PC-9 (cell line): ENCODE measurements around the gene RNF151. TPM values are rescaled to one million over a fixed set of nuclear protein-coding genes. Genes with fewer than 3 reads are reported as not detected.

ENCODE experiments used
- BruUV-seq: library from RNA; stranded (reverse); fragments of 400-500 nt; replicated peaks from 2 replicates; lab custom pipeline; 2021; lab: Mats Ljungman, UMichigan
- CTCF ChIA-PET: fragments of 300-600 bp; sonication (Branson Sonifier 250); formaldehyde crosslinking; loops from one replicate; lab custom pipeline; 2022; ENCODE audit warnings: antibody characterized with exemption; lab: Charles Lee
- POLR2A ChIA-PET: fragments of 300-600 bp; sonication (Branson Sonifier 250); formaldehyde crosslinking; loops from one replicate; lab custom pipeline; 2022; ENCODE audit warnings: antibody characterized with exemption; ENCODE audit not compliant: unreplicated experiment; lab: Charles Lee
- DNase-seq, 2 experiments: peaks; one replicate each; pipeline versions ENCODE4 v3.0.0 to v3.0.0-alpha.2; 2015 to 2022; ENCODE audit warnings: mixed read lengths in 1 of 2
- H2AFZ ChIP-seq: fragments of 200-600 bp; sonication (generic); 2 replicates; pipeline ENCODE4 v1.8.1; 2017; ENCODE audit warnings: antibody characterized with exemption
- H3F3A ChIP-seq: fragments of 200-600 bp; sonication (generic); 2 replicates; pipeline ENCODE4 v1.8.1; 2017; ENCODE audit warnings: antibody characterized with exemption, mild to moderate bottlenecking, low read depth; ENCODE audit not compliant: insufficient read depth
- H3K27ac ChIP-seq: fragments of 200-600 bp; sonication (generic); 2 replicates; pipeline ENCODE4 v1.6.1; 2016; ENCODE audit warnings: mixed run types
- H3K27me3 ChIP-seq: fragments of 200-600 bp; sonication (generic); 2 replicates; pipeline ENCODE4 v1.6.1; 2016; ENCODE audit warnings: low read depth, mixed run types; ENCODE audit not compliant: insufficient read depth
- H3K36me3 ChIP-seq: fragments of 200-600 bp; sonication (generic); 2 replicates; pipeline ENCODE4 v1.6.1; 2016; ENCODE audit warnings: low read depth, mixed run types
- H3K4me1 ChIP-seq: fragments of 200-600 bp; sonication (generic); replicated peaks from 2 replicates; pipeline ENCODE4 v1.6.1; 2016; ENCODE audit warnings: mixed run types; ENCODE audit not compliant: insufficient read depth
- H3K4me2 ChIP-seq: fragments of 200-600 bp; sonication (generic); 2 replicates; pipeline ENCODE4 v1.6.1; 2017; ENCODE audit warnings: mixed run types
- H3K4me3 ChIP-seq: fragments of 200-600 bp; sonication (generic); 2 replicates; pipeline ENCODE4 v1.6.1; 2016; ENCODE audit warnings: mixed run types
- H3K79me2 ChIP-seq: fragments of 200-600 bp; sonication (generic); 2 replicates; pipeline ENCODE4 v1.6.1; 2017; ENCODE audit warnings: low read depth, mixed run types
- H3K9me2 ChIP-seq: fragments of 200-600 bp; sonication (generic); 2 replicates; pipeline ENCODE4 v1.8.1; 2017; ENCODE audit warnings: mild to moderate bottlenecking; ENCODE audit not compliant: insufficient read depth
- H3K9me3 ChIP-seq: fragments of 200-600 bp; sonication (generic); 2 replicates; pipeline ENCODE4 v1.8.1; 2016; ENCODE audit warnings: low read depth; ENCODE audit not compliant: insufficient read depth
- H4K20me1 ChIP-seq: fragments of 200-600 bp; sonication (generic); 2 replicates; pipeline ENCODE4 v1.8.1; 2017; ENCODE audit not compliant: insufficient read depth
- CTCF ChIP-seq: fragments of 200-600 bp; sonication (generic); conservative IDR thresholded peaks from 2 replicates; pipeline ENCODE4 v1.6.1; 2017; ENCODE audit warnings: mixed run types, antibody characterized with exemption, mild to moderate bottlenecking, moderate library complexity
- EZH2 ChIP-seq: fragments of 200-600 bp; sonication (generic); IDR thresholded peaks from 2 replicates; pipeline ENCODE4 v1.8.0; 2017; ENCODE audit warnings: antibody characterized with exemption, low read depth
- intact Hi-C: fragments of 100-400 bp; cut with micrococcal nuclease; formaldehyde crosslinking; loops from one replicate; pipeline ENCODE4 v1.10.0; 2022; ENCODE audit not compliant: unreplicated experiment
- total RNA-seq: library from RNA; stranded (reverse); gene quantifications from 2 replicates; pipeline ENCODE4 v1.2.3, GENCODE V29; 2021

Gene RNF151
- total RNA-seq, 1 experiment from 2014 or later, result not detected

- H3F3A ChIP-seq, result peaks cover under 1% of the 10 kb centered on the region; the same call in 1 of the 2 replicates
- H3K36me3 ChIP-seq, result no peaks in the 10 kb centered on the region
- no peak overlapping the region for H3K4me2 ChIP-seq
- TF ChIP-seq CTCF, result no peak
- TF ChIP-seq EZH2, result no peak
- H3K79me2 ChIP-seq, result no peaks in the 10 kb centered on the region
- ChIA-PET POLR2A (no interaction called here), CTCF (interaction anchor here (0.5 to 0.7 kb wide), 2 partner anchors 8 to 84 kb away, joined by 3 to 6 read pairs; no protein-coding TSS in a partner anchor)
- H3K27me3 ChIP-seq, result no peaks in the 10 kb centered on the region
- no peak overlapping the region for H3K27ac ChIP-seq
- H4K20me1 ChIP-seq, result no peaks in the 10 kb centered on the region
- no peaks in the 10 kb centered on the region for H3K4me1 ChIP-seq
- intact Hi-C loops, result no loop called here
- H3K9me3 ChIP-seq, result no peaks in the 10 kb centered on the region
- no TSS peak for BruUV-seq
- no peak overlapping the region for H3K4me3 ChIP-seq
- H3K9me2 ChIP-seq, result no peaks in the 10 kb centered on the region
- DNase-seq, result no peak
- H2AFZ ChIP-seq, result no peak overlapping the region
Measured at GRCh38 chr16:1949507-1949906, 17.1 kb upstream of the RNF151 start.

DNA sequence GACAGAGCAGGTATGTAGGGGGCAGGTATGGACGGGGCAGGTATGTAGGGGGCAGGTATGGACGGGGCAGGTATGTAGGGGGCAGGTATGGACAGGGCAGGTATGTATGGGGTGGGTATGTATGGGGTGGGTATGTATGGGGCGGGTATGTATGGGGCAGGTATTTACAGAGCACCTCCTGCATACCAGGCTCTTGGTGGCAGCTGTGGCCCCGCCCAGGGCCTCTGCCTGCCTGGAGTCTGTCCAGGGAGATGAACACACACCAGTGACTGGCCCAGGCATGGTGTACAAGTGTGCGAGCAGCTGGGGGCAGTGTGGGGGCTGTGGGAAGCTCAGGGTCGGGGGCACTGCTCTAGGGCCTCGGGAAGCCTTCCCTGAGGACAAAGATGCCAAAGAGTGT is 16.6 kb upstream of the RNF151 start:
- no peaks in the 10 kb centered on the region for H3K4me1 ChIP-seq
- CTCF ChIA-PET, result no interaction called here
- no peak overlapping the region for H3K4me3 ChIP-seq
- H3F3A ChIP-seq, result no peaks in the 10 kb centered on the region
- no peaks in the 10 kb centered on the region for H4K20me1 ChIP-seq
- intact Hi-C loops, result no loop called here
- no TSS peak for BruUV-seq
- DNase-seq, result peak in 1 of 2 experiments; percentile 35
- no peak overlapping the region for H2AFZ ChIP-seq
- H3K79me2 ChIP-seq, result no peaks in the 10 kb centered on the region
- H3K27me3 ChIP-seq, result no peaks in the 10 kb centered on the region
- no peaks in the 10 kb centered on the region for H3K9me2 ChIP-seq
- TF ChIP-seq EZH2 (no peak), CTCF (no peak)
- no peak overlapping the region for H3K4me2 ChIP-seq
- no peaks in the 10 kb centered on the region for H3K9me3 ChIP-seq
- no peak overlapping the region for H3K27ac ChIP-seq
- H3K36me3 ChIP-seq, result no peaks in the 10 kb centered on the region
- POLR2A ChIA-PET, result interaction anchor here (0.5 kb wide), 1 partner anchor 12 kb away, joined by 6 read pairs; no protein-coding TSS in a partner anchor

- intact Hi-C loops, result no loop called here
Measured at GRCh38 chr16:1950559-1950958, 16.1 kb upstream of the RNF151 start.

More at GRCh38 chr16:1950559-1950958, 16.1 kb upstream of the RNF151 start:
- CTCF ChIA-PET, result no interaction called here
- no peak overlapping the region for H3K4me2 ChIP-seq
- H3K27me3 ChIP-seq, result no peaks in the 10 kb centered on the region
- no peaks in the 10 kb centered on the region for H3K9me2 ChIP-seq
- H2AFZ ChIP-seq, result no peak overlapping the region
- no peak overlapping the region for H3K27ac ChIP-seq
- no peaks in the 10 kb centered on the region for H4K20me1 ChIP-seq
- no peak overlapping the region for H3K4me3 ChIP-seq
- H3K9me3 ChIP-seq, result no peaks in the 10 kb centered on the region
- no peak for DNase-seq
- no peak for TF ChIP-seq EZH2
- no peak for TF ChIP-seq CTCF
- H3F3A ChIP-seq, result no peaks in the 10 kb centered on the region
- no peaks in the 10 kb centered on the region for H3K79me2 ChIP-seq
- no peaks in the 10 kb centered on the region for H3K36me3 ChIP-seq
- POLR2A ChIA-PET, result interaction anchor here (0.5 kb wide), 1 partner anchor 12 kb away, joined by 6 read pairs; no protein-coding TSS in a partner anchor
- no peaks in the 10 kb centered on the region for H3K4me1 ChIP-seq
- no TSS peak for BruUV-seq
